PC-9 (cell line): ENCODE results near the gene UGT1A10. TPM values are rescaled to one million over a fixed set of nuclear protein-coding genes. Genes with fewer than 3 reads are reported as not detected.
A peak's percentile ranks its signal among the peaks of the same experiment; 100 is the strongest.

Experiments used
- BruUV-seq: library from RNA; stranded (reverse); fragments of 400-500 nt; replicated peaks from 2 replicates; lab custom pipeline; 2021; lab: Mats Ljungman, UMichigan
- CTCF ChIA-PET: fragments of 300-600 bp; sonication (Branson Sonifier 250); formaldehyde crosslinking; loops from one replicate; lab custom pipeline; 2022; ENCODE audit warnings: antibody characterized with exemption; lab: Charles Lee
- POLR2A ChIA-PET: fragments of 300-600 bp; sonication (Branson Sonifier 250); formaldehyde crosslinking; loops from one replicate; lab custom pipeline; 2022; ENCODE audit warnings: antibody characterized with exemption; ENCODE audit not compliant: unreplicated experiment; lab: Charles Lee
- DNase-seq, 2 experiments: peaks; one replicate each; pipeline versions ENCODE4 v3.0.0 to v3.0.0-alpha.2; 2015 to 2022; ENCODE audit warnings: mixed read lengths in 1 of 2
- H2AFZ ChIP-seq: fragments of 200-600 bp; sonication (generic); 2 replicates; pipeline ENCODE4 v1.8.1; 2017; ENCODE audit warnings: antibody characterized with exemption
- H3F3A ChIP-seq: fragments of 200-600 bp; sonication (generic); 2 replicates; pipeline ENCODE4 v1.8.1; 2017; ENCODE audit warnings: antibody characterized with exemption, mild to moderate bottlenecking, low read depth; ENCODE audit not compliant: insufficient read depth
- H3K27ac ChIP-seq: fragments of 200-600 bp; sonication (generic); 2 replicates; pipeline ENCODE4 v1.6.1; 2016; ENCODE audit warnings: mixed run types
- H3K27me3 ChIP-seq: fragments of 200-600 bp; sonication (generic); 2 replicates; pipeline ENCODE4 v1.6.1; 2016; ENCODE audit warnings: low read depth, mixed run types; ENCODE audit not compliant: insufficient read depth
- H3K36me3 ChIP-seq: fragments of 200-600 bp; sonication (generic); 2 replicates; pipeline ENCODE4 v1.6.1; 2016; ENCODE audit warnings: low read depth, mixed run types
- H3K4me1 ChIP-seq: fragments of 200-600 bp; sonication (generic); replicated peaks from 2 replicates; pipeline ENCODE4 v1.6.1; 2016; ENCODE audit warnings: mixed run types; ENCODE audit not compliant: insufficient read depth
- H3K4me2 ChIP-seq: fragments of 200-600 bp; sonication (generic); 2 replicates; pipeline ENCODE4 v1.6.1; 2017; ENCODE audit warnings: mixed run types
- H3K4me3 ChIP-seq: fragments of 200-600 bp; sonication (generic); 2 replicates; pipeline ENCODE4 v1.6.1; 2016; ENCODE audit warnings: mixed run types
- H3K79me2 ChIP-seq: fragments of 200-600 bp; sonication (generic); 2 replicates; pipeline ENCODE4 v1.6.1; 2017; ENCODE audit warnings: low read depth, mixed run types
- H3K9me2 ChIP-seq: fragments of 200-600 bp; sonication (generic); 2 replicates; pipeline ENCODE4 v1.8.1; 2017; ENCODE audit warnings: mild to moderate bottlenecking; ENCODE audit not compliant: insufficient read depth
- H3K9me3 ChIP-seq: fragments of 200-600 bp; sonication (generic); 2 replicates; pipeline ENCODE4 v1.8.1; 2016; ENCODE audit warnings: low read depth; ENCODE audit not compliant: insufficient read depth
- H4K20me1 ChIP-seq: fragments of 200-600 bp; sonication (generic); 2 replicates; pipeline ENCODE4 v1.8.1; 2017; ENCODE audit not compliant: insufficient read depth
- CTCF ChIP-seq: fragments of 200-600 bp; sonication (generic); conservative IDR thresholded peaks from 2 replicates; pipeline ENCODE4 v1.6.1; 2017; ENCODE audit warnings: mixed run types, antibody characterized with exemption, mild to moderate bottlenecking, moderate library complexity
- EZH2 ChIP-seq: fragments of 200-600 bp; sonication (generic); IDR thresholded peaks from 2 replicates; pipeline ENCODE4 v1.8.0; 2017; ENCODE audit warnings: antibody characterized with exemption, low read depth
- intact Hi-C: fragments of 100-400 bp; cut with micrococcal nuclease; formaldehyde crosslinking; loops from one replicate; pipeline ENCODE4 v1.10.0; 2022; ENCODE audit not compliant: unreplicated experiment
- total RNA-seq: library from RNA; stranded (reverse); gene quantifications from 2 replicates; pipeline ENCODE4 v1.2.3, GENCODE V29; 2021

Gene UGT1A10
- total RNA-seq, 1 experiment from 2014 or later, result not detected

- H2AFZ ChIP-seq, result no peak overlapping the region
- no peak overlapping the region for H3K4me2 ChIP-seq
- H3K79me2 ChIP-seq, result peaks cover 92% of the 10 kb centered on the region
- BruUV-seq, result no TSS peak
- peaks cover 48% of the 10 kb centered on the region for H4K20me1 ChIP-seq
- no peak overlapping the region for H3K27ac ChIP-seq
- no peaks in the 10 kb centered on the region for H3K9me2 ChIP-seq
- H3K4me3 ChIP-seq, result no peak overlapping the region
- no peaks in the 10 kb centered on the region for H3K27me3 ChIP-seq
- peak in 1 of 2 experiments; percentile 17 for DNase-seq
- TF ChIP-seq CTCF, result no peak
- intact Hi-C loops, result no loop called here
- POLR2A ChIA-PET, result no interaction called here
- H3F3A ChIP-seq, result peaks cover 58% of the 10 kb centered on the region
- H3K36me3 ChIP-seq, result peaks cover 66% of the 10 kb centered on the region
- CTCF ChIA-PET, result no interaction called here
- peaks cover 2% of the 10 kb centered on the region for H3K9me3 ChIP-seq
- H3K4me1 ChIP-seq, result no peaks in the 10 kb centered on the region
These were observed 118.8 kb downstream of the UGT1A10 start for GRCh38 chr2:233754872-233755611.

- no peak overlapping the region for H3K4me2 ChIP-seq
- H3K79me2 ChIP-seq, result peaks cover 92% of the 10 kb centered on the region
- ChIA-PET CTCF (no interaction called here), POLR2A (no interaction called here)
- DNase-seq, result peak in 1 of 2 experiments; percentile 26
- TF ChIP-seq CTCF (no peak), EZH2 (no peak)
- no peaks in the 10 kb centered on the region for H3K9me2 ChIP-seq
- no TSS peak for BruUV-seq
- H3K4me3 ChIP-seq, result no peak overlapping the region
- no peak overlapping the region for H3K27ac ChIP-seq
- peaks cover 64% of the 10 kb centered on the region for H3K36me3 ChIP-seq
- H2AFZ ChIP-seq, result no peak overlapping the region
- no peaks in the 10 kb centered on the region for H3K9me3 ChIP-seq
- intact Hi-C loops, result no loop called here
- peaks cover 70% of the 10 kb centered on the region for H3F3A ChIP-seq
- H3K4me1 ChIP-seq, result no peaks in the 10 kb centered on the region
- H3K27me3 ChIP-seq, result no peaks in the 10 kb centered on the region
- H4K20me1 ChIP-seq, result peaks cover 60% of the 10 kb centered on the region
These were observed 120.3 kb downstream of the UGT1A10 start for GRCh38 chr2:233756429-233757081.

GRCh38 chr2:233758141-233758540 is 121.9 kb downstream of the UGT1A10 start:
- Histone ChIP-seq H3K27ac (no peak overlapping the region), H4K20me1 (peaks cover 60% of the 10 kb centered on the region), H3K36me3 (peaks cover 70% of the 10 kb centered on the region), H3K27me3 (no peaks in the 10 kb centered on the region), H3F3A (peaks cover 72% of the 10 kb centered on the region), H2AFZ (no peak overlapping the region), H3K9me2 (no peaks in the 10 kb centered on the region), H3K4me3 (no peak overlapping the region), H3K9me3 (no peaks in the 10 kb centered on the region), H3K4me1 (peaks cover 7% of the 10 kb centered on the region; the same call in 1 of the 2 replicates), H3K4me2 (no peak overlapping the region), H3K79me2 (peaks cover 92% of the 10 kb centered on the region)
- TF ChIP-seq CTCF (no peak), EZH2 (no peak)
- no TSS peak for BruUV-seq
- no peak for DNase-seq
- intact Hi-C loops, result no loop called here
- ChIA-PET POLR2A (interaction anchor here (0.6 kb wide), 1 partner anchor 16 kb away, joined by 6 read pairs; no protein-coding TSS in a partner anchor), CTCF (no interaction called here)
